Measurements from ENCODE around the gene SLC24A3.

- TF ChIP-seq ZNF70 (CRISPR knock-in tag; IDR thresholded peaks at IDR 0.05) (no peak), CREB5 (CRISPR knock-in tag; IDR thresholded peaks at IDR 0.05; ENCODE audit: low read depth) (no peak), ZFP30 (CRISPR knock-in tag; IDR thresholded peaks at IDR 0.05) (no peak), ZFP3 (CRISPR knock-in tag; IDR thresholded peaks at IDR 0.05) (no peak), ZNF565 (CRISPR knock-in tag; conservative IDR thresholded peaks at IDR 0.05; ENCODE audit: low read depth) (no peak)
These were observed 436.6 kb downstream of the SLC24A3 start for GRCh38 chr20:19649041-19649440.
